Smooth muscle cell (in vitro differentiated cells): Measurements from ENCODE around the gene TSPAN18. TPM values are rescaled to one million over a fixed set of nuclear protein-coding genes. Genes with fewer than 3 reads are reported as not detected.

Experiments used
- DNase-seq: peaks from one replicate; lab custom pipeline; 2025; ENCODE audit not compliant: unreplicated experiment; lab: John Stamatoyannopoulos, UW
- H2AFZ ChIP-seq: fragments of 200-600 bp; sonication (generic); 2 replicates; pipeline ENCODE4 v1.6.0; 2016; ENCODE audit warnings: antibody characterized with exemption, low read depth, mild to moderate bottlenecking
- H3F3A ChIP-seq: fragments of 200-600 bp; sonication (generic); 2 replicates; pipeline ENCODE4 v1.6.0; 2017; ENCODE audit warnings: antibody characterized with exemption, low read depth
- H3K27ac ChIP-seq: fragments of 200-600 bp; sonication (generic); 2 replicates; pipeline ENCODE4 v1.5.1; 2016; ENCODE audit warnings: low read depth, mild to moderate bottlenecking
- H3K27me3 ChIP-seq: fragments of 200-600 bp; sonication (generic); 2 replicates; pipeline ENCODE4 v1.6.1; 2016; ENCODE audit warnings: low read depth, mild to moderate bottlenecking
- H3K36me3 ChIP-seq: fragments of 200-600 bp; sonication (generic); 2 replicates; pipeline ENCODE4 v1.5.1; 2016; ENCODE audit warnings: low read depth
- H3K4me1 ChIP-seq: fragments of 200-600 bp; sonication (generic); 2 replicates; pipeline ENCODE4 v1.5.1; 2016; ENCODE audit warnings: low read depth
- H3K4me2 ChIP-seq: fragments of 200-600 bp; sonication (generic); 2 replicates; pipeline ENCODE4 v1.6.0; 2016; ENCODE audit warnings: mild to moderate bottlenecking
- H3K4me3 ChIP-seq: fragments of 200-600 bp; sonication (generic); 2 replicates; pipeline ENCODE4 v1.5.1; 2016; ENCODE audit warnings: mild to moderate bottlenecking
- H3K79me2 ChIP-seq: fragments of 200-600 bp; sonication (generic); 2 replicates; pipeline ENCODE4 v1.6.0; 2016; ENCODE audit warnings: low read depth, mild to moderate bottlenecking
- H3K9ac ChIP-seq: fragments of 200-600 bp; sonication (generic); 2 replicates; pipeline ENCODE4 v1.6.0; 2016; ENCODE audit warnings: low read depth
- H3K9me3 ChIP-seq: fragments of 200-600 bp; sonication (generic); replicated peaks from 2 replicates; pipeline ENCODE4 v1.5.1; 2016; ENCODE audit warnings: low read depth
- H4K20me1 ChIP-seq: fragments of 200-600 bp; sonication (generic); 2 replicates; pipeline ENCODE4 v1.6.0; 2016; ENCODE audit warnings: low read depth
- CTCF ChIP-seq: fragments of 200-600 bp; sonication (generic); IDR thresholded peaks from 2 replicates; pipeline ENCODE4 v1.5.1; 2017; ENCODE audit warnings: borderline replicate concordance, mild to moderate bottlenecking, antibody characterized with exemption; ENCODE audit not compliant: insufficient read depth, poor library complexity, severe bottlenecking
- WGBS: methylation state at CpG from one replicate; pipeline ENCODE4 v1.1.7; 2016; ENCODE audit warnings: low lambda C conversion rate; 5-methylcytosine and 5-hydroxymethylcytosine counted together
- polyA plus RNA-seq: library from polyadenylated mRNA; unstranded; fragments of >200 nt; fragmentation: Nextera tagmentation; extraction: Ambion mirVana; gene quantifications from 2 replicates; pipeline ENCODE4 v1.2.1, GENCODE V29; 2016
- total RNA-seq: library from RNA; depleted of rRNA; stranded (reverse); fragments of >200 nt; gene quantifications from 2 replicates; pipeline ENCODE4 v1.2.3, GENCODE V29; 2014

Gene TSPAN18
- total RNA-seq, result 3.4 and 3.9 TPM in 2 replicates
- 9.3 and 15.3 TPM in 2 replicates for polyA plus RNA-seq

DNA sequence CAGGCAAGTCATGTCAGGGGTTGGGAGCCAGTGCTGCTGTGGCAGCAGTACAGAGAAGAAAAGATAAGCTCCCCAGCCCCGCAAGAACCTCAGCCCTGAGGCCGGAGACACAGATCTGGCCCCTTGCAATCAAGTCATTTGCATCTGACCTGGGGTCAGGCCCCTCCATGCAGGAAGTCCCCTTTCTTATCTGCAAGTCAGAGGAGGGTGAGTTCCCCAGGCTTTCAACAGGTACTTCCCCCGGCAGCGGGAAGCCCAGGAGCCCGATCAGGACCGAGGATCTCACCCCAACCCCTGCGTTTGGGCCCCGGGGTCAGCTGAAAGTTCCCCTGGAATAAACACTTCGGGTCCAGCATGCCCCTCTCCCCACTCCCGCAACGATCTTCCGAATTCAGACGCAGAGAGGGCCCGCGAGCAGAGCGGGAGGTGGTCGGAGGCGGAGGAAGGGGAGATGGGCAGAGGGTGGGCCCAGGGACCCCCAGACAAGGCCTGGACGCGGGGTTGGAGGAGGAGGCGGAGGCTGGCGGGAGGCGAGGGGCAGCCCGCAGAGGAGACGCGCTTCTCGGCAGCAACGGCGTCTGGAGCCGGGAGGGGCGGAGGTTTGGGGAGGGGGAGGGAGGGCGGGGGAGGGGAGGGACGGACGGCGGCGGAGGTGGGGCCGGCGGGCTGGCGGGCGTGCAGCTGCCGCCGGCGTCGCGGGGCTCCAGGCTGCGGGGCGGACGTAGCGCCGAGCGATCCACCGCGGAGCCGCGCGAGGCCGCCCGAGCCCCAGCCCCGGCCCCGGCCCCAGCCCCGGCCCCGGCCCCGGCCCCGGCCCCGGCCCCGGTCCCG is at the start of gene TSPAN18:
Gene TSPAN18, plus strand, starts transcription at position 680 of the 831 bp plus-strand sequence. CDS start 179,455 bp downstream, outside the sequence.
- H3K79me2 ChIP-seq, result peaks cover 6% of the 10 kb centered on the region
- H3K9ac ChIP-seq, result peak within 1 kb of the TSS; percentile 39
- H3F3A ChIP-seq, result no peaks in the 10 kb centered on the region
- no peaks in the 10 kb centered on the region for H3K9me3 ChIP-seq
- peak within 1 kb of the TSS; percentile 85 for H2AFZ ChIP-seq
- DNase-seq, result no peak
- H3K27me3 ChIP-seq, result no peaks in the 10 kb centered on the region
- H3K36me3 ChIP-seq, result no peaks in the 10 kb centered on the region
- H4K20me1 ChIP-seq, result no peaks in the 10 kb centered on the region
- H3K27ac ChIP-seq, result no peak within 1 kb of the TSS
- 3% methylated on average over 15 of the region's 67 CpGs for WGBS
- H3K4me2 ChIP-seq, result peak within 1 kb of the TSS; percentile 99
- peaks cover 37% of the 10 kb centered on the region for H3K4me1 ChIP-seq
- TF ChIP-seq CTCF, result no peak
- H3K4me3 ChIP-seq, result peak within 1 kb of the TSS; percentile 72

DNA sequence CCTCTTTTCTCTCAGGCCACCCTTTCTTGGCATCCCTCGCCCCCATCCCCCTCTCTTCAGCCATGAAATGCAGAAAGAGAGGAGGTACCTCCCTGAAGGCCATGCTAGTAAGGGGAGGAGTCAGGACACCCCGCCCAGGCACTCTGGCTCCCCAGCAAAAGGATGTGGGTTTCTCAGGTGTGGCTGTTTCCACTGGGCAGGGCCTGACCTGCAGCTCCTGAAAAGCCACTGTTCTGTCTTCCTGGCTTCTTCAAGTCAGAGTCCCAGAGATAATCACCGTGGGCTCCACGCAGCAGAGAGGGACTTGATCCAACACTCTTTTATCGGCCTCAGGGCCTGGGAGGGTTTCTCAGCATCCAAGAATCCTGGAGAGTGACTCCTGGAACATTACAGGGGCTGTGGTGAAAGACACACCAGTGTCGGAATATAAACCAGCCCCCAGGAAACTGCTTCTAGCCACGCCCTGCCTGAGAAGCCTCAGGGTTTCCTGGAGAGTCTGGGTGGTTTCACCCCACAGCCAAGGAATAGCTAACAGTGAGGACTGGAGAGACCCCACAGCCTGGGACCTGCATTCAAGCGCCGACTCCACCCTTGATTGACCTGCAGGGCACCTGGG is 45.7 kb upstream of the TSPAN18 start:
- no peak for DNase-seq
- H3K4me2 ChIP-seq, result no peak overlapping the region
- no peak overlapping the region for H3K27ac ChIP-seq
- no peaks in the 10 kb centered on the region for H3K9me3 ChIP-seq
- H4K20me1 ChIP-seq, result no peaks in the 10 kb centered on the region
- no peak overlapping the region for H3K4me3 ChIP-seq
- peaks cover 7% of the 10 kb centered on the region for H3K4me1 ChIP-seq
- H3K36me3 ChIP-seq, result no peaks in the 10 kb centered on the region
- H3K79me2 ChIP-seq, result no peaks in the 10 kb centered on the region
- no peak overlapping the region for H2AFZ ChIP-seq
- H3K9ac ChIP-seq, result no peak overlapping the region
- H3F3A ChIP-seq, result no peaks in the 10 kb centered on the region
- peaks cover 1% of the 10 kb centered on the region for H3K27me3 ChIP-seq
- TF ChIP-seq CTCF, result no peak
- WGBS, result 73% methylated on average over 9 of the region's 9 CpGs

GRCh38 chr11:44681698-44682097 is 45.1 kb upstream of the TSPAN18 start:
- H2AFZ ChIP-seq, result no peak overlapping the region
- 69% methylated on average over 2 of the region's 2 CpGs for WGBS
- H3F3A ChIP-seq, result no peaks in the 10 kb centered on the region
- no peaks in the 10 kb centered on the region for H3K9me3 ChIP-seq
- no peak overlapping the region for H3K9ac ChIP-seq
- peaks cover 7% of the 10 kb centered on the region for H3K27me3 ChIP-seq
- H3K79me2 ChIP-seq, result no peaks in the 10 kb centered on the region
- no peaks in the 10 kb centered on the region for H3K36me3 ChIP-seq
- no peaks in the 10 kb centered on the region for H4K20me1 ChIP-seq
- H3K4me1 ChIP-seq, result peaks cover 7% of the 10 kb centered on the region
- no peak overlapping the region for H3K4me2 ChIP-seq
- H3K4me3 ChIP-seq, result no peak overlapping the region
- H3K27ac ChIP-seq, result no peak overlapping the region
- no peak for DNase-seq
- TF ChIP-seq CTCF, result no peak
